CD8-positive, alpha-beta memory T cell (primary cell): ENCODE measurements around the gene DNAJA3. TPM values are rescaled to one million over a fixed set of nuclear protein-coding genes. Genes with fewer than 3 reads are reported as not detected.

Experiments
- CTCF ChIA-PET: fragments of 350-600 bp; sonication (Branson Sonifier 250); formaldehyde crosslinking; loops from one replicate; lab custom pipeline; 2021; ENCODE audit warnings: antibody characterized with exemption; lab: Charles Lee
- POLR2A ChIA-PET: fragments of 350-600 bp; sonication (Branson Sonifier 250); formaldehyde crosslinking; loops from one replicate; lab custom pipeline; 2021; ENCODE audit warnings: antibody characterized with exemption; lab: Charles Lee
- DNase-seq, 5 donors: peaks; one replicate each; pipeline versions ENCODE4 v3.0.0 to v3.0.0-alpha.2; 2020 to 2022; ENCODE audit warnings: mixed read lengths in 1 of 5
- H3K27ac ChIP-seq: one replicate; pipeline ENCODE4 v1.7.0; 2013; ENCODE audit warnings: low read depth, mild to moderate bottlenecking, low read length, moderate library complexity
- H3K27me3 ChIP-seq: 2 replicates; pipeline ENCODE4 v1.7.0; 2013; ENCODE audit warnings: low read length, mild to moderate bottlenecking; ENCODE audit not compliant: insufficient read depth, poor library complexity, severe bottlenecking
- H3K36me3 ChIP-seq: 2 replicates; pipeline ENCODE4 v1.7.0; 2013; ENCODE audit warnings: mild to moderate bottlenecking, low read length, moderate library complexity; ENCODE audit not compliant: insufficient read depth
- H3K4me1 ChIP-seq: 2 replicates; pipeline ENCODE4 v1.7.0; 2013; ENCODE audit warnings: mild to moderate bottlenecking, low read length, moderate library complexity; ENCODE audit not compliant: insufficient read depth
- H3K4me3 ChIP-seq: 2 replicates; pipeline ENCODE4 v1.7.0; 2013; ENCODE audit warnings: mild to moderate bottlenecking, low read length
- H3K9me3 ChIP-seq: 2 replicates; pipeline ENCODE4 v1.7.0; 2013; ENCODE audit warnings: mild to moderate bottlenecking, low read length
- H3K27ac Mint-ChIP-seq, 8 donors: one replicate each; pipeline ENCODE4 v1.8.0; 2020 to 2021; ENCODE audit warnings: mixed read lengths in 8 of 8, mild to moderate bottlenecking in 6 of 8, inconsistent platforms in 3 of 8, moderate library complexity in 3 of 8
- H3K27me3 Mint-ChIP-seq, 2 donors: one replicate each; pipeline ENCODE4 v1.8.0; 2020 to 2021; ENCODE audit warnings: mixed read lengths in 2 of 2, mild to moderate bottlenecking in 1 of 2, moderate library complexity in 1 of 2
- H3K36me3 Mint-ChIP-seq, 3 donors: one replicate each; pipeline ENCODE4 v1.8.0; 2020 to 2021; ENCODE audit warnings: mixed read lengths in 3 of 3, inconsistent platforms in 1 of 3, mild to moderate bottlenecking in 1 of 3
- H3K4me1 Mint-ChIP-seq, 3 donors: one replicate each; pipeline ENCODE4 v1.8.0; 2020 to 2021; ENCODE audit warnings: mixed read lengths in 3 of 3, inconsistent platforms in 1 of 3, mild to moderate bottlenecking in 1 of 3
- H3K4me3 Mint-ChIP-seq, 7 donors: one replicate each; pipeline ENCODE4 v1.8.0; 2020 to 2021; ENCODE audit warnings: mixed read lengths in 7 of 7, mild to moderate bottlenecking in 6 of 7, moderate library complexity in 4 of 7, inconsistent platforms in 2 of 7
- H3K9me3 Mint-ChIP-seq, 5 donors: one replicate each; pipeline ENCODE4 v1.8.0; 2020 to 2022; ENCODE audit warnings: mixed read lengths in 5 of 5, mild to moderate bottlenecking in 3 of 5, moderate library complexity in 2 of 5, inconsistent platforms in 1 of 5
- polyA plus RNA-seq: library from polyadenylated mRNA; unstranded; fragments of 300-500 nt; fragmentation: Illumina TruSeq; gene quantifications from one replicate; pipeline ENCODE4 v1.2.3, GENCODE V29; 2021
- total RNA-seq, 2 experiments: library from RNA; stranded (reverse); gene quantifications; one replicate each; pipeline ENCODE4 v1.2.3, GENCODE V29; 2021

Gene DNAJA3
- total and polyA plus RNA-seq, 3 experiments from 2014 or later: 51.1 to 108 (median 104) TPM

DNA sequence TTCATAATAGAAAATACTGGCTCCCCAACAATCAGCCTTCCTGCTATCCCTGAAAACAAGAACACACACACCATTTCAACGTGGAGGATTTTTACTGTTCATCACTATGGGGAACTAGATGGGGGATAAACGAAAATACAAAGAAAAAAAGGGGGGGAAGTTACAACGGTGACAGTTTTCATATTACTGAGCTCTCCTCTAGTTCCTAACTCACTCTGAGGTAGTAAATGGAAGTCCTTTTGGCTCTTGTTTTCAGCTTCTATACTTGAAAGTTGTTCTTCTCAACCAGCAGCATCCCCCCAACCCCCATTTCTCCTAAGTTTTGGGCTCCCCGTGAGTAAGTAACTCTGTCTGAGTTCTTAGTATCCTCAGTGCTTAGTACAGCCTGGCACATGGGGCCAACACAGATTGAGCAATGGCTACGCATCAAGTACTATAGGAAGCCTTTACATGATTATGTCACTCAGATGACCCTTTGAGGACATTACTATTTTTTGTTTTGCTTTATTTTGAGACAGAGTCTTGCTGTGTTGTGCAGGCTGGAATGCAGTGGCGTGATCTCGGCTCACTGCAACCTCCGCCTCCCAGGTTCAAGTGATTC, 5.1 kb upstream of the DNAJA3 start:
- H3K4me1 Mint-ChIP-seq: peaks cover 12 to 20% (median 16%) of the 10 kb centered on the region in 3 donors
- peaks cover 0 to 3% of the 10 kb centered on the region in 2 donors for H3K27me3 Mint-ChIP-seq
- no peak for DNase-seq
- peak overlapping the region in 3 of 8 donors; percentile 43 to 69 (median 57) for H3K27ac Mint-ChIP-seq
- CTCF ChIA-PET: interaction anchor here (2.4 kb wide), 1 partner anchor 85 kb away, joined by 6 read pairs; no protein-coding TSS in a partner anchor
- Histone ChIP-seq H3K27me3 (no peaks in the 10 kb centered on the region), H3K27ac (no peak overlapping the region), H3K4me3 (no peak overlapping the region), H3K4me1 (peaks cover 13% of the 10 kb centered on the region), H3K36me3 (no peaks in the 10 kb centered on the region), H3K9me3 (no peaks in the 10 kb centered on the region)
- peak overlapping the region in 1 of 7 donors; percentile 19 for H3K4me3 Mint-ChIP-seq
- POLR2A ChIA-PET: no interaction called here
- H3K9me3 Mint-ChIP-seq: peaks cover 0 to 2% (median 0%) of the 10 kb centered on the region in 5 donors
- H3K36me3 Mint-ChIP-seq: peaks cover 0 to 7% (median 0%) of the 10 kb centered on the region in 3 donors

DNA sequence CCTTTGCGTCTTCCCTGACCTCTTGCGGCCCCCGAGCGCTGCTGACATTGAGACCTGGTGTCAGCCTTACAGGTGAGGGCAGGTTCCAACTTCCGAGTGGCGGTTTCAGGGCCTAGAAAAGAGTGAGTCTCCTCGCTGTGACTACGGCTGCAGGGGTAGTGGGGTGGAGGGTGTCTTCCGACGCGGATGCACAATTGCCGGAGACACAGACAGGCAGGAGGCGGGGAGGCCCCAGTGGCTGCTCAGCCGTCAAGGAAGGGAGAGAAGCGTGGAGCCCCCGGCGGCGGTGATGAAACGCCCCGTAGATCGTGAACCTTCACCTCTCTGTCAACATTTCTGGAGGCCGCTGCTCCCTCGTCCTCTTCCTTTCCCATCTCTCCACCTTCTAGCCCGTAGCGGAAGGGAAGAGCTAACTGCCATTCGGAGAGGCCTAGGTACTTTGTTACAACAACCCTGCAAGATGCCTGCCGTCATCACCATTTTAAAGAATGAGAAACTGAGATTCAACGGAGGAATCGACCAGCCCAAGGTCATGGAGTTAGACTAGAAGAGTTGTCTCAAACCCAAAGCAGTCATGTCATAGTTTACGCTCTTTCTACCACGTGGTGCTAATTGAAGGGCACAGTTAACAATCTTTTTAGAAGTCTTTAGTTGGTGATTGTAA, 485 bp downstream of the DNAJA3 start:
- Histone ChIP-seq H3K27me3 (no peaks in the 10 kb centered on the region), H3K4me3 (peak overlapping the region; percentile 94), H3K27ac (peak overlapping the region; percentile 98), H3K9me3 (no peaks in the 10 kb centered on the region), H3K4me1 (peaks cover 23% of the 10 kb centered on the region), H3K36me3 (no peaks in the 10 kb centered on the region)
- Mint-ChIP-seq H3K4me1 (peaks cover 27 to 40% (median 35%) of the 10 kb centered on the region in 3 donors), H3K4me3 (peak overlapping the region; percentile 91 to 100 (median 98)), H3K27me3 (peaks cover 0 to 3% of the 10 kb centered on the region in 2 donors), H3K9me3 (peaks cover 0 to 2% (median 0%) of the 10 kb centered on the region in 5 donors), H3K27ac (peak overlapping the region; percentile 93 to 100 (median 99)), H3K36me3 (peaks cover 0 to 29% (median 5%) of the 10 kb centered on the region in 3 donors)
- ChIA-PET POLR2A (no interaction called here), CTCF (interaction anchor here (2.0 kb wide), 1 partner anchor 23 kb away, joined by 8 read pairs; no protein-coding TSS in a partner anchor)
- DNase-seq: no peak

DNA sequence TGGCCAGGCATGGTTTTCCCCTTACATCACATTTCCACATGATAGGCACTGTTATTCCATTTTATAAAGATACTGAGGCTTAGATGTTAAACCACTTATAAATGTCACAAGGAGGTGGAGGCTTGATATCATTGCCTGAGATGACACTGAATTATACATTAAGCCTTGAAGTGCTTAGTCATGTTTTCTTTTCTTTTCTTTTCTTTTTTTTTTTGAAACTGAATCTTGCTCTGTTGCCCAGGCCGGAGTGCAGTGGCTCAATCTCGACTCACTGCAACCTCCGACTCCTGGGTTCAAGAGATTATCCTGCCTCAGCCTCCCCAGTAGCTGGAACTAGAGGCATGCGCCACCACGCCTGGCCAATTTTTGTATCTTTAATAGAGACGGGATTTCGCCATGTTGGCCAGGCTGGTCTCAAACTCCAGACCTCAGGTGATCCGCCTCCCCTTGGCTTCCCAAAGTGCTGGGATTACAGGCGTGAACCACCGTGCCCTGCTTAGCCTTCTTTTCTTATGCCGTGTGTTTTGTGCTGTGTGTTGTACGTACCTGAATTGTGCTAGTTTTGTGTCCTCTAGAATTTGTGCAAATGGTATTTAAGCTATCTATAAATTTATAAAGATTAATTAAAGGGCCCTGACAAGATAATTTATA, 1.2 kb downstream of the DNAJA3 start:
- H3K36me3 ChIP-seq: peaks cover 5% of the 10 kb centered on the region
- ChIA-PET CTCF (interaction anchor here (1.6 to 2.0 kb wide), 2 partner anchors 8 to 24 kb away, joined by 4 to 8 read pairs; no protein-coding TSS in a partner anchor), POLR2A (no interaction called here)
- H3K36me3 Mint-ChIP-seq: peaks cover 0 to 34% (median 5%) of the 10 kb centered on the region in 3 donors
- peak overlapping the region; percentile 91 to 100 (median 98) for H3K4me3 Mint-ChIP-seq
- no peaks in the 10 kb centered on the region for H3K27me3 ChIP-seq
- no peak for DNase-seq
- peaks cover 0 to 2% (median 0%) of the 10 kb centered on the region in 5 donors for H3K9me3 Mint-ChIP-seq
- H3K27ac ChIP-seq: peak overlapping the region; percentile 98
- peaks cover 27 to 40% (median 38%) of the 10 kb centered on the region in 3 donors for H3K4me1 Mint-ChIP-seq
- no peaks in the 10 kb centered on the region for H3K9me3 ChIP-seq
- peaks cover 0 to 3% of the 10 kb centered on the region in 2 donors for H3K27me3 Mint-ChIP-seq
- H3K4me3 ChIP-seq: peak overlapping the region; percentile 94
- peaks cover 23% of the 10 kb centered on the region for H3K4me1 ChIP-seq
- peak overlapping the region; percentile 93 to 100 (median 99) for H3K27ac Mint-ChIP-seq

DNA sequence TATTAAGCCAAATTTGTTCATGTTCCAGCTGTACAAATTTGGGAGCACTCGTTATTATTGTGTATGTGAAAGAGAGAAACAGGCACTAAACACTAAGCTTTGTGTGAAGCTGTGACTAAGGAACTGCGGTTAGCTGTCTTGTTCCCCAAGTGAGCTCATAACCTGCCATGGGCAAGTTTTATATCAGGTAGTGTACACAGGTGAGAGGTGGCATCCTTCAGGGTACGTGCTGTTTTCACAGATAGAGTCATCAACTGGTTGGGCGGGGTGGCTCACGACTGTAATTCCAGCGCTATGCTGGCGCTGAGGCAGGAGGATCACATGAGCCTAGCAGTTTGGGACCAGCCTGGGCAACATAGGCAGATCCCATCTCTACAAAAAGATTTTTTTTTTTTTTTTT, 2.8 kb downstream of the DNAJA3 start:
- Mint-ChIP-seq H3K9me3 (peaks cover 0 to 2% (median 0%) of the 10 kb centered on the region in 5 donors), H3K36me3 (peaks cover 0 to 41% (median 7%) of the 10 kb centered on the region in 3 donors), H3K4me3 (no peak overlapping the region), H3K27me3 (peaks cover 0 to 3% of the 10 kb centered on the region in 2 donors), H3K4me1 (peaks cover 31 to 42% (median 40%) of the 10 kb centered on the region in 3 donors), H3K27ac (peak overlapping the region in 3 of 8 donors; percentile 12 to 51 (median 49))
- H3K36me3 ChIP-seq: peaks cover 10% of the 10 kb centered on the region
- H3K27me3 ChIP-seq: no peaks in the 10 kb centered on the region
- H3K4me1 ChIP-seq: peaks cover 23% of the 10 kb centered on the region
- no peak overlapping the region for H3K4me3 ChIP-seq
- ChIA-PET CTCF (interaction anchor here (1.6 kb wide), 1 partner anchor 9 kb away, joined by 4 read pairs; no protein-coding TSS in a partner anchor), POLR2A (interaction anchor here (0.7 kb wide), 1 partner anchor 13 kb away, joined by 3 read pairs; the partner anchor contains the start of gene CORO7)
- H3K9me3 ChIP-seq: no peaks in the 10 kb centered on the region
- DNase-seq: no peak
- H3K27ac ChIP-seq: no peak overlapping the region

DNA sequence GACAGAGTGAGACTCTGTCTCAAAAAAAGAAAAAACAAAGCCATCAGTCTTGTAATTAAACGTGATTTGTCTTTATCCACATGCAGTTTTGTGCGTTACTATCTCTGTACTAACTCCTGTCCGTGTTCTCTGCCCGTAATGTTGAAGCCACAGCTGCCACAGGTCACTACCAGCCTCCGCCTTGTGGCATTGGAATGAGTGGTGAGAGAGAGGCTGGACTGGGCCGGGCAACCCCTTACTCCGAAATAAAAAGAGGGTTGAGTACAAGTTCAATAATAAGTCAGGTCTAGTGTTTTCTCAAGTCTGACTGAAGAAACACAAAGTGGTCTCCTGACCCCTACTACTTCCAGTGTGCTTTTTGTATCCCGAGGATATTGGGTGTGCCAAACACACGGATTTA, 5.4 kb downstream of the DNAJA3 start:
- ChIA-PET POLR2A (no interaction called here), CTCF (no interaction called here)
- Mint-ChIP-seq H3K27ac (peak overlapping the region in 4 of 8 donors; percentile 12 to 76 (median 40)), H3K4me3 (no peak overlapping the region), H3K4me1 (peaks cover 31 to 34% (median 33%) of the 10 kb centered on the region in 3 donors), H3K9me3 (no peaks in the 10 kb centered on the region), H3K36me3 (peaks cover 2 to 54% (median 15%) of the 10 kb centered on the region in 3 donors), H3K27me3 (no peaks in the 10 kb centered on the region)
- Histone ChIP-seq H3K4me3 (no peak overlapping the region), H3K27me3 (no peaks in the 10 kb centered on the region), H3K27ac (no peak overlapping the region), H3K4me1 (peaks cover 16% of the 10 kb centered on the region), H3K36me3 (peaks cover 19% of the 10 kb centered on the region), H3K9me3 (no peaks in the 10 kb centered on the region)
- DNase-seq: no peak

DNA sequence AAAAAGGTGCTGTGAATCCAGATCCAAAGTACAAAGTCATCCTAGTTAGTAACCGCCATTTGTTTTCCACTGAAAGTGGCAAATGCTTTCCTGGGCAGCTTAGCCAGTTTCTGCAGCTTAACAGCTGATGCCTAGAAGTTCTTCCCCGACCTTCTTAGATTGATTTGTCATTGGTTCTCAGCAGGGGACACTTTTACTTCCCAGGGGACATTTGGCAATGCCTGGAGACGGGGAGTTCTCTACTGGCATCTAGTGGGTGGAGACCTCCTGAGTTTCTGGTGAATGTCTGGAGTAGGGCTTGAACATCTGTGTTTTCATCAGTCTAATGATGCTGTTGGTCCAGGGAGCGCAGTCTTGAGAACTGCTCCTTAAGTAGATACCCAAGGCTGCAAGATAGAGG, 7.6 kb downstream of the DNAJA3 start:
- no peaks in the 10 kb centered on the region for H3K9me3 ChIP-seq
- H3K4me3 Mint-ChIP-seq: peak overlapping the region in 2 of 7 donors; percentile 29 to 56
- POLR2A ChIA-PET: no interaction called here
- H3K36me3 ChIP-seq: peaks cover 35% of the 10 kb centered on the region
- no peaks in the 10 kb centered on the region for H3K4me1 ChIP-seq
- DNase-seq: no peak
- H3K36me3 Mint-ChIP-seq: peaks cover 5 to 65% (median 21%) of the 10 kb centered on the region in 3 donors
- peak overlapping the region in 5 of 8 donors; percentile 24 to 83 (median 29) for H3K27ac Mint-ChIP-seq
- H3K27ac ChIP-seq: peak overlapping the region; percentile 55
- CTCF ChIA-PET: no interaction called here
- H3K27me3 Mint-ChIP-seq: no peaks in the 10 kb centered on the region
- H3K4me3 ChIP-seq: no peak overlapping the region
- no peaks in the 10 kb centered on the region for H3K27me3 ChIP-seq
- no peaks in the 10 kb centered on the region for H3K9me3 Mint-ChIP-seq
- H3K4me1 Mint-ChIP-seq: peaks cover 16 to 17% (median 17%) of the 10 kb centered on the region in 3 donors

DNA sequence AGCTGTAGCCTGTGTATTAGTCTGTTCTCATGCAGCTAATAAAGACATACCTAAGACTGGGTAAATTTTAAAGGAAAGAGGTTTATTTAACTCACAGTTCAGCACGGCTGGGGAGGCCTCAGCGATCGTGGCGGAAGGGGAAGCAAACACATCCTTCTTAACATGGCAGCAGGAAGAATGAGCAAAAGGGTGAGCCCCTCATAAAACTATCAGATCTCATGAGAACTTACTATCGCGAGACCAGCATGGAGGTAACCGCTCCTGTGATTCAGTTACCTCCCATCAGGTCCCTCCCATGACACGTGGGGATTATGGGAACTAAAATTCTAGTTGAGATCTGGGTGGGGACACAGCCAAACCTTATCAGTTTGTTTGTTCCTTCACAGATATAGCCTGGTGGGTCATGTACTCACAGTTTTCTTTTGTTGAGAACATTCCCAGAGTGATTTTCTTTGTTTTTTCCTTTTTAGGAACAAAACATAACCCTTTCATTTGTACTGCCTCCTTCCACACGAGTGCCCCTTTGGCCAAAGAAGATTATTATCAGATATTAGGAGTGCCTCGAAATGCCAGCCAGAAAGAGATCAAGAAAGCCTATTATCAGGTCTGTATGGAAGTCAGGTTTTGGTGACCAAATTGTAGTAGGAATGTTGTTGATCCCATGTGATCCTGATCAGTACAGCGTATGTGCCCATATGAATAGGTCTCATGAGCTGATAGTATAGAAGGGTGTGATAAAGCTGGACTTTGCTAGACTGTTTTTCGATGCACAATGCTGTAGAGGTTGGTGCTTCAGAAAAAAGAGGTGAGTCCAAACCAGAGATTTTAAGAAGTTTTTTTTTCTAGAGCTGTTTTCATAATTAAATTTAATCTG, 8.5 kb downstream of the DNAJA3 start:
- CTCF ChIA-PET: interaction anchor here (1.3 kb wide), 1 partner anchor 25 kb away, joined by 3 read pairs; no protein-coding TSS in a partner anchor
- Mint-ChIP-seq H3K27me3 (no peaks in the 10 kb centered on the region), H3K9me3 (no peaks in the 10 kb centered on the region), H3K4me1 (peaks cover 12 to 13% (median 12%) of the 10 kb centered on the region in 3 donors), H3K4me3 (no peak overlapping the region), H3K36me3 (peaks cover 5 to 66% (median 18%) of the 10 kb centered on the region in 3 donors), H3K27ac (peak overlapping the region in 4 of 8 donors; percentile 36 to 69 (median 52))
- POLR2A ChIA-PET: no interaction called here
- Histone ChIP-seq H3K36me3 (peaks cover 35% of the 10 kb centered on the region), H3K9me3 (no peaks in the 10 kb centered on the region), H3K4me3 (no peak overlapping the region), H3K4me1 (no peaks in the 10 kb centered on the region), H3K27ac (peak overlapping the region; percentile 68), H3K27me3 (no peaks in the 10 kb centered on the region)
- no peak for DNase-seq
